ENCODE data around the gene TPCN2.
"Not testable (repeated sequence)": the region's sequence is repeated elsewhere in the genome, so short reads cannot be mapped to it uniquely, and the experiment has no call there.

Gene TPCN2

GRCh38 chr11:69138265-69138664 is 89.5 kb downstream of the TPCN2 start:
- H2AFZ ChIP-seq (ENCODE audit: low read depth, low read length, severe bottlenecking) = no peak overlapping the region
- H3K79me2 ChIP-seq (ENCODE audit: insufficient read depth, low read length) = no peaks in the 10 kb centered on the region
- H3K4me2 ChIP-seq (ENCODE audit: low read depth, low read length, poor library complexity, severe bottlenecking) = no peak overlapping the region
- H3K36me3 ChIP-seq (ENCODE audit: low read length) = no peaks in the 10 kb centered on the region
- H3K27ac ChIP-seq (ENCODE audit: low read depth, low read length) = no peak overlapping the region
- no peak overlapping the region for H3K9ac ChIP-seq (ENCODE audit: low read length)
- no peaks in the 10 kb centered on the region for H3K27me3 ChIP-seq (ENCODE audit: low read length)
- H3K4me3 ChIP-seq (ENCODE audit: insufficient read depth, low read length, poor library complexity, severe bottlenecking) = no peak overlapping the region
- no peaks in the 10 kb centered on the region for H3F3A ChIP-seq (ENCODE audit: insufficient read depth)
- no peaks in the 10 kb centered on the region for H4K20me1 ChIP-seq (ENCODE audit: low read depth, low read length)
- H3K9me3 ChIP-seq (ENCODE audit: insufficient read depth, low read length) = no peaks in the 10 kb centered on the region
- H3K9me2 ChIP-seq (replicated peaks; ENCODE audit: insufficient read depth, low read length) = no peaks in the 10 kb centered on the region
- TF ChIP-seq EZH2phosphoT487 (conservative IDR thresholded peaks at IDR 0.05; ENCODE audit: low read length) (no peak), CTCF (IDR thresholded peaks at IDR 0.05; ENCODE audit: insufficient read depth, low read length, poor library complexity, severe bottlenecking) (no peak)

- H3K27me3 ChIP-seq (ENCODE audit: low read length) = not testable (repeated sequence)
Measured at GRCh38 chr11:69140161-69140560, 91.4 kb downstream of the TPCN2 start.

GRCh38 chr11:69140635-69141034 is 91.9 kb downstream of the TPCN2 start:
- Histone ChIP-seq H3K27ac (ENCODE audit: low read depth, low read length) (no peak overlapping the region), H3K9me3 (ENCODE audit: insufficient read depth, low read length) (no peaks in the 10 kb centered on the region), H3K27me3 (ENCODE audit: low read length) (no peaks in the 10 kb centered on the region), H3K9ac (ENCODE audit: low read length) (no peak overlapping the region), H3K4me3 (ENCODE audit: insufficient read depth, low read length, poor library complexity, severe bottlenecking) (no peak overlapping the region), H2AFZ (ENCODE audit: low read depth, low read length, severe bottlenecking) (no peak overlapping the region), H3K4me2 (ENCODE audit: low read depth, low read length, poor library complexity, severe bottlenecking) (no peak overlapping the region), H3K36me3 (ENCODE audit: low read length) (no peaks in the 10 kb centered on the region), H4K20me1 (ENCODE audit: low read depth, low read length) (no peaks in the 10 kb centered on the region), H3K9me2 (replicated peaks; ENCODE audit: insufficient read depth, low read length) (no peaks in the 10 kb centered on the region), H3F3A (ENCODE audit: insufficient read depth) (no peaks in the 10 kb centered on the region), H3K79me2 (ENCODE audit: insufficient read depth, low read length) (no peaks in the 10 kb centered on the region)
- no peak for TF ChIP-seq EZH2phosphoT487 (conservative IDR thresholded peaks at IDR 0.05; ENCODE audit: low read length)
- no peak for TF ChIP-seq CTCF (IDR thresholded peaks at IDR 0.05; ENCODE audit: insufficient read depth, low read length, poor library complexity, severe bottlenecking)

More at GRCh38 chr11:69140161-69140560, 91.4 kb downstream of the TPCN2 start:
- not testable (repeated sequence) for H3K27ac ChIP-seq (ENCODE audit: low read depth, low read length); H3K9ac ChIP-seq (ENCODE audit: low read length); H4K20me1 ChIP-seq (ENCODE audit: low read depth, low read length); H3K4me2 ChIP-seq (ENCODE audit: low read depth, low read length, poor library complexity, severe bottlenecking); H3K36me3 ChIP-seq (ENCODE audit: low read length); H2AFZ ChIP-seq (ENCODE audit: low read depth, low read length, severe bottlenecking); H3K9me3 ChIP-seq (ENCODE audit: insufficient read depth, low read length); H3K79me2 ChIP-seq (ENCODE audit: insufficient read depth, low read length); H3K9me2 ChIP-seq (replicated peaks; ENCODE audit: insufficient read depth, low read length); H3K4me3 ChIP-seq (ENCODE audit: insufficient read depth, low read length, poor library complexity, severe bottlenecking); H3F3A ChIP-seq (ENCODE audit: insufficient read depth)

- no peak overlapping the region for H3K4me2 ChIP-seq (ENCODE audit: low read depth, low read length, poor library complexity, severe bottlenecking)
- no peaks in the 10 kb centered on the region for H3K79me2 ChIP-seq (ENCODE audit: insufficient read depth, low read length)
- H3K9me3 ChIP-seq (ENCODE audit: insufficient read depth, low read length) = no peaks in the 10 kb centered on the region
- no peaks in the 10 kb centered on the region for H3F3A ChIP-seq (ENCODE audit: insufficient read depth)
- H3K4me3 ChIP-seq (ENCODE audit: insufficient read depth, low read length, poor library complexity, severe bottlenecking) = no peak overlapping the region
- H3K27ac ChIP-seq (ENCODE audit: low read depth, low read length) = no peak overlapping the region
- no peaks in the 10 kb centered on the region for H3K9me2 ChIP-seq (replicated peaks; ENCODE audit: insufficient read depth, low read length)
- TF ChIP-seq EZH2phosphoT487 (conservative IDR thresholded peaks at IDR 0.05; ENCODE audit: low read length) = no peak
- no peak for TF ChIP-seq CTCF (IDR thresholded peaks at IDR 0.05; ENCODE audit: insufficient read depth, low read length, poor library complexity, severe bottlenecking)
- no peaks in the 10 kb centered on the region for H3K36me3 ChIP-seq (ENCODE audit: low read length)
- H2AFZ ChIP-seq (ENCODE audit: low read depth, low read length, severe bottlenecking) = no peak overlapping the region
- H3K9ac ChIP-seq (ENCODE audit: low read length) = no peak overlapping the region
- H4K20me1 ChIP-seq (ENCODE audit: low read depth, low read length) = no peaks in the 10 kb centered on the region
- no peaks in the 10 kb centered on the region for H3K27me3 ChIP-seq (ENCODE audit: low read length)
Measured at GRCh38 chr11:69141742-69142141, 93.0 kb downstream of the TPCN2 start.

Measured in SU-DHL-6 (cell line).